HEK293 (cell line): ENCODE results near the gene FSCN2.
A peak's percentile ranks its signal among the peaks of the same experiment; 100 is the strongest.

Experiments used
- CTCF ChIA-PET: fragments of 350-600 bp; formaldehyde crosslinking; extraction: SDS; loops from one replicate; lab custom pipeline; 2021; ENCODE audit warnings: antibody characterized with exemption; lab: Yijun Ruan, JAX
- POLR2A ChIA-PET: fragments of 300-600 bp; formaldehyde crosslinking; extraction: SDS; loops from one replicate; lab custom pipeline; 2020; ENCODE audit warnings: antibody characterized with exemption, inconsistent platforms; lab: Yijun Ruan, JAX
- H3K27ac ChIP-seq: fragments of 200-500 bp; sonication (Bioruptor generic); 2 replicates; pipeline ENCODE4 v1.5.1; 2014; ENCODE audit warnings: low read depth, low read length, control low read depth, inconsistent platforms; ENCODE audit errors: extremely low read depth
- H3K36me3 ChIP-seq, 2 experiments: fragments of 200-500 bp in 1 of 2; sonication (Bioruptor generic) in 1 of 2; 1 replicate in 1 of 2; 2 replicates in 1 of 2; pipeline ENCODE4 v1.5.1; 2014 to 2017; ENCODE audit warnings: inconsistent platforms in 2 of 2, low read length in 2 of 2; ENCODE audit not compliant: control insufficient read depth in 2 of 2, insufficient read depth in 1 of 2
- H3K4me1 ChIP-seq: fragments of 200-500 bp; sonication (Bioruptor generic); 2 replicates; pipeline ENCODE4 v1.5.1; 2014; ENCODE audit warnings: mild to moderate bottlenecking, low read length, inconsistent platforms; ENCODE audit not compliant: control insufficient read depth, insufficient read depth
- H3K4me3 ChIP-seq: 2 replicates; pipeline ENCODE4 v1.5.1; 2011; ENCODE audit warnings: low read depth, mild to moderate bottlenecking, control low read depth, low read length, moderate library complexity
- H3K9me3 ChIP-seq: fragments of 200-500 bp; sonication (Bioruptor generic); 2 replicates; pipeline ENCODE4 v1.5.1; 2014; ENCODE audit warnings: low read depth, low read length, inconsistent platforms; ENCODE audit not compliant: control insufficient read depth, insufficient read depth
- GLI4 ChIP-seq: fragments of 450-650 bp; formaldehyde crosslinking; IDR thresholded peaks from 2 replicates; pipeline ENCODE4 v1.5.1; 2016; ENCODE audit warnings: missing biosample characterization, missing genetic modification characterization
- GLIS1 ChIP-seq: fragments of 450-650 bp; formaldehyde crosslinking; IDR thresholded peaks from 2 replicates; pipeline ENCODE4 v1.5.1; 2016; ENCODE audit warnings: missing biosample characterization, missing genetic modification characterization
- SALL2 ChIP-seq: fragments of 450-650 bp; formaldehyde crosslinking; IDR thresholded peaks from 2 replicates; pipeline ENCODE4 v1.5.0; 2017; ENCODE audit warnings: missing biosample characterization, mild to moderate bottlenecking, missing genetic modification characterization, borderline replicate concordance
- ZNF112 ChIP-seq: fragments of 450-650 bp; formaldehyde crosslinking; IDR thresholded peaks from 2 replicates; pipeline ENCODE4 v1.5.0; 2017; ENCODE audit warnings: missing biosample characterization, missing genetic modification characterization
- ZNF18 ChIP-seq: fragments of 450-650 bp; formaldehyde crosslinking; IDR thresholded peaks from 2 replicates; pipeline ENCODE4 v1.5.1; 2016; ENCODE audit warnings: missing biosample characterization, missing genetic modification characterization
- ZNF274 ChIP-seq, 2 experiments: fragments of 200-500 bp in 1 of 2; fragments of 450-650 bp in 1 of 2; sonication (Bioruptor generic) in 1 of 2; formaldehyde crosslinking in 1 of 2; IDR thresholded peaks; 2 replicates each; pipeline versions ENCODE4 v1.5.1 to v1.6.1; 2014 to 2016; ENCODE audit warnings: borderline replicate concordance in 1 of 2, inconsistent platforms in 1 of 2, low read length in 1 of 2, missing biosample characterization in 1 of 2, missing genetic modification characterization in 1 of 2
- ZNF302 ChIP-seq: fragments of 450-650 bp; formaldehyde crosslinking; IDR thresholded peaks from 2 replicates; pipeline ENCODE4 v1.5.1; 2016; ENCODE audit warnings: missing biosample characterization, missing genetic modification characterization, low read depth
- ZNF335 ChIP-seq: fragments of 450-650 bp; formaldehyde crosslinking; conservative IDR thresholded peaks from 2 replicates; pipeline ENCODE4 v1.5.1; 2016; ENCODE audit warnings: missing biosample characterization, missing genetic modification characterization
- ZNF341 ChIP-seq: fragments of 450-650 bp; formaldehyde crosslinking; IDR thresholded peaks from 2 replicates; pipeline ENCODE4; 2016; ENCODE audit warnings: low read depth, missing biosample characterization, missing genetic modification characterization
- ZNF404 ChIP-seq: fragments of 450-650 bp; formaldehyde crosslinking; IDR thresholded peaks from 2 replicates; pipeline ENCODE4 v1.5.1; 2017; ENCODE audit warnings: missing biosample characterization, missing genetic modification characterization
- ZNF624 ChIP-seq: fragments of 450-650 bp; formaldehyde crosslinking; IDR thresholded peaks from 2 replicates; pipeline ENCODE4 v1.5.1; 2017; ENCODE audit warnings: missing biosample characterization, missing genetic modification characterization
- ZNF639 ChIP-seq: fragments of 450-650 bp; formaldehyde crosslinking; IDR thresholded peaks from 2 replicates; pipeline ENCODE4 v1.5.1; 2016; ENCODE audit warnings: missing biosample characterization, missing genetic modification characterization
- ZNF777 ChIP-seq: fragments of 450-650 bp; formaldehyde crosslinking; IDR thresholded peaks from 2 replicates; pipeline ENCODE4 v1.5.1; 2017; ENCODE audit warnings: missing biosample characterization, missing genetic modification characterization, borderline replicate concordance
- ZSCAN30 ChIP-seq: fragments of 450-650 bp; IDR thresholded peaks from 2 replicates; pipeline ENCODE4 v1.5.1; 2018; ENCODE audit warnings: missing biosample characterization, mild to moderate bottlenecking, missing genetic modification characterization, moderate library complexity
- TF ChIP-seq, protein P1 (sequence below): fragments of 450-650 bp; formaldehyde crosslinking; IDR thresholded peaks from 2 replicates; pipeline ENCODE4 v1.5.1; 2016; ENCODE audit warnings: missing biosample characterization, missing genetic modification characterization
- TF ChIP-seq, protein P2 (sequence below): fragments of 450-650 bp; IDR thresholded peaks from 2 replicates; pipeline ENCODE4 v1.5.1; 2018; ENCODE audit warnings: missing biosample characterization, missing genetic modification characterization
- TF ChIP-seq, protein P3 (sequence below): fragments of 450-650 bp; formaldehyde crosslinking; IDR thresholded peaks from 2 replicates; pipeline ENCODE4 v1.5.1; 2016; ENCODE audit warnings: missing biosample characterization, missing genetic modification characterization
- TF ChIP-seq, protein P4 (sequence below): fragments of 450-650 bp; formaldehyde crosslinking; IDR thresholded peaks from 2 replicates; pipeline ENCODE4 v1.5.1; 2016; ENCODE audit warnings: missing biosample characterization, missing genetic modification characterization

Gene FSCN2

GRCh38 chr17:81491181-81491581 lies 37.0 kb upstream of the FSCN2 start (continued):
- no peak for TF ChIP-seq ZNF274 (IDR thresholded peaks at IDR 0.05; ENCODE audit: low read length)
- no peak for TF ChIP-seq ZNF274 (tag by site-specific recombination; IDR thresholded peaks at IDR 0.05; ENCODE audit: borderline replicate concordance)
- TF ChIP-seq, protein P1, sequence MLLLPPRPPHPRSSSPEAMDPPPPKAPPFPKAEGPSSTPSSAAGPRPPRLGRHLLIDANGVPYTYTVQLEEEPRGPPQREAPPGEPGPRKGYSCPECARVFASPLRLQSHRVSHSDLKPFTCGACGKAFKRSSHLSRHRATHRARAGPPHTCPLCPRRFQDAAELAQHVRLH (tag by site-specific recombination) = no peak
- no peak for TF ChIP-seq SALL2 (tag by site-specific recombination)
- no peak for TF ChIP-seq ZNF302 (tag by site-specific recombination)
- no peak for TF ChIP-seq ZSCAN30 (tag by site-specific recombination)
- TF ChIP-seq ZNF18 (tag by site-specific recombination) = no peak
- TF ChIP-seq ZNF112 (tag by site-specific recombination) = no peak
- no peak for TF ChIP-seq ZNF777 (tag by site-specific recombination)
- TF ChIP-seq ZNF335 (tag by site-specific recombination) = 0 out of 2 replicates have a peak, but pooled peaks have one; percentile 49
- no peak for TF ChIP-seq ZNF404
- TF ChIP-seq, protein P2, sequence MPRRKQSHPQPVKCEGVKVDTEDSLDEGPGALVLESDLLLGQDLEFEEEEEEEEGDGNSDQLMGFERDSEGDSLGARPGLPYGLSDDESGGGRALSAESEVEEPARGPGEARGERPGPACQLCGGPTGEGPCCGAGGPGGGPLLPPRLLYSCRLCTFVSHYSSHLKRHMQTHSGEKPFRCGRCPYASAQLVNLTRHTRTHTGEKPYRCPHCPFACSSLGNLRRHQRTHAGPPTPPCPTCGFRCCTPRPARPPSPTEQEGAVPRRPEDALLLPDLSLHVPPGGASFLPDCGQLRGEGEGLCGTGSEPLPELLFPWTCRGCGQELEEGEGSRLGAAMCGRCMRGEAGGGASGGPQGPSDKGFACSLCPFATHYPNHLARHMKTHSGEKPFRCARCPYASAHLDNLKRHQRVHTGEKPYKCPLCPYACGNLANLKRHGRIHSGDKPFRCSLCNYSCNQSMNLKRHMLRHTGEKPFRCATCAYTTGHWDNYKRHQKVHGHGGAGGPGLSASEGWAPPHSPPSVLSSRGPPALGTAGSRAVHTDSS (tag by site-specific recombination) = no peak
- TF ChIP-seq, protein P3, sequence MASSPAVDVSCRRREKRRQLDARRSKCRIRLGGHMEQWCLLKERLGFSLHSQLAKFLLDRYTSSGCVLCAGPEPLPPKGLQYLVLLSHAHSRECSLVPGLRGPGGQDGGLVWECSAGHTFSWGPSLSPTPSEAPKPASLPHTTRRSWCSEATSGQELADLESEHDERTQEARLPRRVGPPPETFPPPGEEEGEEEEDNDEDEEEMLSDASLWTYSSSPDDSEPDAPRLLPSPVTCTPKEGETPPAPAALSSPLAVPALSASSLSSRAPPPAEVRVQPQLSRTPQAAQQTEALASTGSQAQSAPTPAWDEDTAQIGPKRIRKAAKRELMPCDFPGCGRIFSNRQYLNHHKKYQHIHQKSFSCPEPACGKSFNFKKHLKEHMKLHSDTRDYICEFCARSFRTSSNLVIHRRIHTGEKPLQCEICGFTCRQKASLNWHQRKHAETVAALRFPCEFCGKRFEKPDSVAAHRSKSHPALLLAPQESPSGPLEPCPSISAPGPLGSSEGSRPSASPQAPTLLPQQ (tag by site-specific recombination) = no peak
- TF ChIP-seq ZNF639 (tag by site-specific recombination) = no peak
- TF ChIP-seq GLI4 = no peak
- TF ChIP-seq, protein P4, sequence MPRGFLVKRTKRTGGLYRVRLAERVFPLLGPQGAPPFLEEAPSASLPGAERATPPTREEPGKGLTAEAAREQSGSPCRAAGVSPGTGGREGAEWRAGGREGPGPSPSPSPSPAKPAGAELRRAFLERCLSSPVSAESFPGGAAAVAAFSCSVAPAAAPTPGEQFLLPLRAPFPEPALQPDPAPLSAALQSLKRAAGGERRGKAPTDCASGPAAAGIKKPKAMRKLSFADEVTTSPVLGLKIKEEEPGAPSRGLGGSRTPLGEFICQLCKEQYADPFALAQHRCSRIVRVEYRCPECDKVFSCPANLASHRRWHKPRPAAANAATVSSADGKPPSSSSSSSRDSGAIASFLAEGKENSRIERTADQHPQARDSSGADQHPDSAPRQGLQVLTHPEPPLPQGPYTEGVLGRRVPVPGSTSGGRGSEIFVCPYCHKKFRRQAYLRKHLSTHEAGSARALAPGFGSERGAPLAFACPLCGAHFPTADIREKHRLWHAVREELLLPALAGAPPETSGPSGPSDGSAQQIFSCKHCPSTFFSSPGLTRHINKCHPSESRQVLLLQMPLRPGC (tag by site-specific recombination) = no peak

- Histone ChIP-seq H3K27ac (no peak overlapping the region), H3K36me3 (no peaks in the 10 kb centered on the region), H3K4me3 (no peak overlapping the region), H3K4me1 (peaks cover 11% of the 10 kb centered on the region), H3K9me3 (no peaks in the 10 kb centered on the region)
- ChIA-PET POLR2A (interaction anchor here (0.5 to 2.9 kb wide), 11 partner anchors 9 to 272 kb away, joined by 3 to 24 read pairs (median 3); partner anchors contain the start of genes ACTG1, BAHCC1, CEP131 and FAAP100), CTCF (interaction anchor here (0.6 kb wide), 1 partner anchor 110 kb away, joined by 3 read pairs; no protein-coding TSS in a partner anchor)
- no peak for TF ChIP-seq ZNF624 (tag by site-specific recombination)
- TF ChIP-seq GLIS1 (tag by site-specific recombination) = 0 out of 2 replicates have a peak, but pooled peaks have one; percentile 8
- peak; percentile 76 for TF ChIP-seq ZNF341 (tag by site-specific recombination)
- no peak for TF ChIP-seq ZNF404
Observed at GRCh38 chr17:81491761-81492160, 36.4 kb upstream of the FSCN2 start.
